HEK293 (cell line): ENCODE measurements around the gene SLAMF6.

ENCODE experiments used
- CTCF ChIA-PET: fragments of 350-600 bp; formaldehyde crosslinking; extraction: SDS; loops from one replicate; lab custom pipeline; 2021; ENCODE audit warnings: antibody characterized with exemption; lab: Yijun Ruan, JAX
- POLR2A ChIA-PET: fragments of 300-600 bp; formaldehyde crosslinking; extraction: SDS; loops from one replicate; lab custom pipeline; 2020; ENCODE audit warnings: antibody characterized with exemption, inconsistent platforms; lab: Yijun Ruan, JAX
- H3K27ac ChIP-seq: fragments of 200-500 bp; sonication (Bioruptor generic); 2 replicates; pipeline ENCODE4 v1.5.1; 2014; ENCODE audit warnings: low read depth, low read length, control low read depth, inconsistent platforms; ENCODE audit errors: extremely low read depth
- H3K36me3 ChIP-seq, 2 experiments: fragments of 200-500 bp in 1 of 2; sonication (Bioruptor generic) in 1 of 2; 1 replicate in 1 of 2; 2 replicates in 1 of 2; pipeline ENCODE4 v1.5.1; 2014 to 2017; ENCODE audit warnings: inconsistent platforms in 2 of 2, low read length in 2 of 2; ENCODE audit not compliant: control insufficient read depth in 2 of 2, insufficient read depth in 1 of 2
- H3K4me1 ChIP-seq: fragments of 200-500 bp; sonication (Bioruptor generic); 2 replicates; pipeline ENCODE4 v1.5.1; 2014; ENCODE audit warnings: mild to moderate bottlenecking, low read length, inconsistent platforms; ENCODE audit not compliant: control insufficient read depth, insufficient read depth
- H3K4me3 ChIP-seq: 2 replicates; pipeline ENCODE4 v1.5.1; 2011; ENCODE audit warnings: low read depth, mild to moderate bottlenecking, control low read depth, low read length, moderate library complexity
- H3K9me3 ChIP-seq: fragments of 200-500 bp; sonication (Bioruptor generic); 2 replicates; pipeline ENCODE4 v1.5.1; 2014; ENCODE audit warnings: low read depth, low read length, inconsistent platforms; ENCODE audit not compliant: control insufficient read depth, insufficient read depth
- MEIS1 ChIP-seq: sonication (generic); formaldehyde crosslinking; IDR thresholded peaks from 2 replicates; pipeline ENCODE4 v1.8.1; 2022; ENCODE audit warnings: missing genetic modification reagents, mild to moderate bottlenecking, borderline replicate concordance
- ZBTB6 ChIP-seq: fragments of 450-650 bp; formaldehyde crosslinking; IDR thresholded peaks from 2 replicates; pipeline ENCODE4 v1.5.1; 2017; ENCODE audit warnings: missing biosample characterization, missing genetic modification characterization
- ZNF2 ChIP-seq: fragments of 450-650 bp; formaldehyde crosslinking; IDR thresholded peaks from 2 replicates; pipeline ENCODE4 v1.5.1; 2016; ENCODE audit warnings: missing biosample characterization, missing genetic modification characterization
- ZNF223 ChIP-seq: fragments of 450-650 bp; formaldehyde crosslinking; IDR thresholded peaks from 2 replicates; pipeline ENCODE4 v1.5.1; 2016; ENCODE audit warnings: missing biosample characterization, missing genetic modification characterization
- ZNF544 ChIP-seq: fragments of 450-650 bp; formaldehyde crosslinking; IDR thresholded peaks from 2 replicates; pipeline ENCODE4 v1.5.0; 2017; ENCODE audit warnings: missing biosample characterization, missing genetic modification characterization
- ZNF639 ChIP-seq: fragments of 450-650 bp; formaldehyde crosslinking; IDR thresholded peaks from 2 replicates; pipeline ENCODE4 v1.5.1; 2016; ENCODE audit warnings: missing biosample characterization, missing genetic modification characterization
- ZNF747 ChIP-seq: fragments of 450-650 bp; formaldehyde crosslinking; IDR thresholded peaks from 2 replicates; pipeline ENCODE4 v1.5.1; 2016; ENCODE audit warnings: missing biosample characterization, missing genetic modification characterization
- ZNF76 ChIP-seq: fragments of 450-650 bp; formaldehyde crosslinking; IDR thresholded peaks from 2 replicates; pipeline ENCODE4; 2016; ENCODE audit warnings: low read depth, missing biosample characterization, missing genetic modification characterization, borderline replicate concordance
- TF ChIP-seq, protein P1 (sequence below): fragments of 450-650 bp; formaldehyde crosslinking; IDR thresholded peaks from 2 replicates; pipeline ENCODE4 v1.5.1; 2016; ENCODE audit warnings: missing biosample characterization, missing genetic modification characterization

Gene SLAMF6

DNA sequence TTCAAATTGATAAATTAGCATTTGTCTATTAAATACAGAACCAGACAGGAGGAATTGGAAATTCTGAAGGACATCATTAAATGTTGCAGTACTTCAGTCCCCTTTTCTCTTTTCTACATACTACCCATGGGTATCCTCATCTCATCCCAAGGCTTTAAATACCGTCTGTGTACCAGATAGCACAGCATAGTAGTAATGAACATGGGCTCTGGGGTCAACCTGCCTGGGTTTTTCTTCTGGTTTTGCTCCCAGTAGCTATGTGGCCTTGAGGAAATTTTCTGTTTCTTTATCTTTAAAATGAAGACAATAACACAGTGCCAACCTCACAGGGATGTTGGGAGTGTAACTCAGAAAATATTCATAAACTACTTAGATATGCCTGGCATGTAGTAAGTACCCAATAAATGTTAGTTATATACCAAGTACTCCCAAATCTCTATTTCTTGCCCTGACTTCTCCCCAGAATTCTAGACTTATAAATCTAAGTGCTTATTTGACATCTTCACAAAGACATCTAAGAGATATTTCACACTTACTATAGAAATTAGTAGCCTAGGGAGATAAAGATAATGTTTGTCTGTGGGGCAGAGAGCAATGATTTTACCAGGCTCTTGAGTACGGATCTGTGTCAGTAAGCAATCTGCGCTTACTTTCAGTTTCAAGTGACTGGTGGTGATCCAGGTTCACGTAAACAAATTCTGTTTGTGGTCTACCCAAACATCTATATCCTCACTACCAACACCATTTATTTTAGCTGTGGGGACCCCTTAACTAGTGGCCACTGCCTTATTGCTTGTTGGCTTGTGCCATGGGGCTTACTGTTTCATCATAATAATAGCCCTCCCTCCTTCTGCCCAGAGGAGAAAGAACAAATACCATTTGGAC, 85.4 kb downstream of the SLAMF6 start:
- ChIA-PET CTCF (interaction anchor here (0.6 kb wide), 1 partner anchor 1002 kb away, joined by 3 read pairs; no protein-coding TSS in a partner anchor), POLR2A (no interaction called here)
- H3K4me3 ChIP-seq: no peak overlapping the region
- H3K9me3 ChIP-seq: no peaks in the 10 kb centered on the region
- no peaks in the 10 kb centered on the region for H3K36me3 ChIP-seq
- no peaks in the 10 kb centered on the region for H3K4me1 ChIP-seq
- H3K27ac ChIP-seq: no peak overlapping the region
- TF ChIP-seq, protein P1, sequence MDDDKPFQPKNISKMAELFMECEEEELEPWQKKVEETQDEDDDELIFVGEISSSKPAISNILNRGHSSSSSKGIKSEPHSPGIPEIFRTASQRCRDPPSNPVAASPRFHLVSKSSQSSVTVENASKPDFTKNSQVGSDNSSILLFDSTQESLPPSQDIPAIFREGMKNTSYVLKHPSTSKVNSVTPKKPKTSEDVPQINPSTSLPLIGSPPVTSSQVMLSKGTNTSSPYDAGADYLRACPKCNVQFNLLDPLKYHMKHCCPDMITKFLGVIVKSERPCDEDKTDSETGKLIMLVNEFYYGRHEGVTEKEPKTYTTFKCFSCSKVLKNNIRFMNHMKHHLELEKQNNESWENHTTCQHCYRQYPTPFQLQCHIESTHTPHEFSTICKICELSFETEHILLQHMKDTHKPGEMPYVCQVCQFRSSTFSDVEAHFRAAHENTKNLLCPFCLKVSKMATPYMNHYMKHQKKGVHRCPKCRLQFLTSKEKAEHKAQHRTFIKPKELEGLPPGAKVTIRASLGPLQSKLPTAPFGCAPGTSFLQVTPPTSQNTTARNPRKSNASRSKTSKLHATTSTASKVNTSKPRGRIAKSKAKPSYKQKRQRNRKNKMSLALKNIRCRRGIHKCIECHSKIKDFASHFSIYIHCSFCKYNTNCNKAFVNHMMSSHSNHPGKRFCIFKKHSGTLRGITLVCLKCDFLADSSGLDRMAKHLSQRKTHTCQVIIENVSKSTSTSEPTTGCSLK (tag by site-specific recombination): no peak
- no peak for TF ChIP-seq ZNF2 (tag by site-specific recombination)
- no peak for TF ChIP-seq MEIS1 (CRISPR knock-in tag)
- no peak for TF ChIP-seq ZNF639 (tag by site-specific recombination)

DNA sequence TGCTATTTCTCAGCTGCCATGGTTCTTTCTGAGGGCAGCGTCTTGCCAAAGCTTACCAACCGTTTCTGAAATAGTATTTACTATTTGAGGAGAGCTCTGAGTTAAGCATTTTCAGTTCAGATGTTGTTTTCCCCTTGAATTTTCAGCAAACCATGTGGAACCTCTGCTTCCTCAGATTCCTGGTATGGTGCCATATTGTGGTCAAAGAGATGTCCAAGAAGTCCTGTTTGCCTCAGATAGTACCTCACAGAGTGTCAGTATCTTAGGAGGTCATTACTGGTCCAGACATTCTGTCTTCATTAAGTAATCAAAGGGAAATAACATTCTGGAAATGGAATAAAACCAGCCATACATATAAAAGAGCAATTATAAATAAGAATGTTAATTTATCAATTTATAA, 86.1 kb downstream of the SLAMF6 start:
- H3K27ac ChIP-seq: no peak overlapping the region
- POLR2A ChIA-PET: no interaction called here

More for the DNA sequence above, 86.1 kb downstream of the SLAMF6 start:
- Histone ChIP-seq H3K9me3 (no peaks in the 10 kb centered on the region), H3K4me1 (no peaks in the 10 kb centered on the region), H3K36me3 (no peaks in the 10 kb centered on the region), H3K4me3 (no peak overlapping the region)
- CTCF ChIA-PET: interaction anchor here (0.6 kb wide), 1 partner anchor 1002 kb away, joined by 3 read pairs; no protein-coding TSS in a partner anchor
- no peak for TF ChIP-seq ZBTB6 (tag by site-specific recombination)
- TF ChIP-seq ZNF747: no peak
- no peak for TF ChIP-seq ZNF76 (tag by site-specific recombination)
- no peak for TF ChIP-seq ZNF544 (tag by site-specific recombination)
- TF ChIP-seq ZNF223 (tag by site-specific recombination): no peak
